Tibial nerve (tissue), 4 donors: ENCODE data around the gene BSPRY. TPM values are rescaled to one million over a fixed set of nuclear protein-coding genes. Genes with fewer than 3 reads are reported as not detected.

Source experiments
- DNase-seq, 2 donors: peaks; one replicate each; pipeline ENCODE4 v3.0.0-alpha.2; 2019; ENCODE audit warnings: low spot score in 2 of 2
- H3K27ac ChIP-seq, 4 donors: fragments of 200-600 bp; sonication (generic) in 3 of 4; one replicate each; pipeline ENCODE4 v1.5.1; 2017 to 2019; ENCODE audit warnings: mild to moderate bottlenecking in 1 of 4
- H3K27me3 ChIP-seq, 2 donors: fragments of 200-600 bp; sonication (generic) in 1 of 2; one replicate each; pipeline versions ENCODE4 v1.5.1 to v1.6.0; 2017 to 2019
- H3K36me3 ChIP-seq, 3 donors: fragments of 200-600 bp; sonication (generic); one replicate each; pipeline ENCODE4 v1.5.1; 2018 to 2019
- H3K4me1 ChIP-seq, 4 donors: fragments of 200-600 bp; sonication (generic) in 3 of 4; one replicate each; pipeline ENCODE4 v1.5.1; 2017 to 2019
- H3K4me3 ChIP-seq, 4 donors: fragments of 200-600 bp; sonication (generic) in 3 of 4; one replicate each; pipeline ENCODE4 v1.5.1; 2017 to 2019; ENCODE audit warnings: mild to moderate bottlenecking in 1 of 4, moderate library complexity in 1 of 4
- H3K9me3 ChIP-seq, 4 donors: fragments of 200-600 bp; sonication (generic) in 3 of 4; one replicate each; pipeline ENCODE4 v1.5.1; 2017 to 2019
- EP300 ChIP-seq, 2 donors: sonication (generic); formaldehyde crosslinking; IDR thresholded peaks; one replicate each; pipeline ENCODE4 v1.6.1; 2017; ENCODE audit warnings: antibody characterized with exemption in 2 of 2, mild to moderate bottlenecking in 1 of 2
- POLR2A ChIP-seq, 2 donors: fragments of 450-650 bp; IDR thresholded peaks; one replicate each; pipeline ENCODE4 v1.6.1; 2017; ENCODE audit warnings: antibody characterized with exemption in 2 of 2, mild to moderate bottlenecking in 2 of 2, moderate library complexity in 2 of 2
- WGBS, 2 donors: methylation state at CpG; one replicate each; pipeline ENCODE4 v1.1.5; 2018; 5-methylcytosine and 5-hydroxymethylcytosine counted together
- total RNA-seq, 4 donors: library from RNA; depleted of rRNA; stranded (reverse); fragments of >200 nt; gene quantifications; one replicate each; pipeline ENCODE4 v1.1.0, GENCODE V29; 2016
- TF ChIP-seq, protein P1 (sequence below), 5 experiments: fragments of 200-600 bp in 3 of 5; fragments of 450-650 bp in 2 of 5; sonication (generic) in 3 of 5; IDR thresholded peaks; one replicate each; pipeline ENCODE4 v1.5.1; 2016 to 2019; ENCODE audit warnings: antibody characterized with exemption in 5 of 5, mild to moderate bottlenecking in 3 of 5, moderate library complexity in 2 of 5

The BSPRY gene
- total RNA-seq, 4 donors from 2014 or later = 0.21 to 0.59 (median 0.30) TPM; not detected in 1

DNA sequence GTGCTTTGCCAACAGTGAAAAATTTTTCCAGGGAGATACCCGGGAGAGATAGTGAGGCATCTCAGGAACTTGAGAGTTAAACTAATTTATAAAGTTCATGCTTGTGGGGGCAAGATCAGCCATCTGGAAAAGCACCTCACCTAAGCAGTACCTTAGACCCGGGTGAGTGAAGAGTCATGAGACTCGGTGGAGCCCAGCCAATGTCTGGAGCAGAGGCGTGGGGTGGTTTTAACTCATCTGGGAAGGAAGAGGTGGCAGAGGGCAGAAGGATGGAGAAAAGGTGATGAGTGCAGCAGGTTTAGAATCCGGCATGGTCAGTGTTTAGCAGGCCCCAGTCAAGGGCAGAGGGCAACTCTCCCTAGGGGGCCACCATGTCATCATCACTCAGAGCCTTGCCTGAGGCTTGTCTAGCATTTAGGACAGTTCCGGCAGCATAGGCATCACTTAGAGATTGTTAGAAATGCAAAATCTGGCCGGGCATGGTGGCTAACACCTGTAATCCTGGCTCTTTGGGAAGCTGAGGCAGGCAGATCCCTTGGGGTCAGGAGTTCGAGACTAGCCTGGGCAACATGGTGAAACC lies 41.9 kb upstream of the BSPRY start:
- H3K4me1 ChIP-seq = no peaks in the 10 kb centered on the region
- H3K9me3 ChIP-seq = no peaks in the 10 kb centered on the region
- TF ChIP-seq POLR2A (IDR thresholded peaks at IDR 0.05) = no peak
- TF ChIP-seq EP300 (IDR thresholded peaks at IDR 0.05) = no peak
- TF ChIP-seq, protein P1, sequence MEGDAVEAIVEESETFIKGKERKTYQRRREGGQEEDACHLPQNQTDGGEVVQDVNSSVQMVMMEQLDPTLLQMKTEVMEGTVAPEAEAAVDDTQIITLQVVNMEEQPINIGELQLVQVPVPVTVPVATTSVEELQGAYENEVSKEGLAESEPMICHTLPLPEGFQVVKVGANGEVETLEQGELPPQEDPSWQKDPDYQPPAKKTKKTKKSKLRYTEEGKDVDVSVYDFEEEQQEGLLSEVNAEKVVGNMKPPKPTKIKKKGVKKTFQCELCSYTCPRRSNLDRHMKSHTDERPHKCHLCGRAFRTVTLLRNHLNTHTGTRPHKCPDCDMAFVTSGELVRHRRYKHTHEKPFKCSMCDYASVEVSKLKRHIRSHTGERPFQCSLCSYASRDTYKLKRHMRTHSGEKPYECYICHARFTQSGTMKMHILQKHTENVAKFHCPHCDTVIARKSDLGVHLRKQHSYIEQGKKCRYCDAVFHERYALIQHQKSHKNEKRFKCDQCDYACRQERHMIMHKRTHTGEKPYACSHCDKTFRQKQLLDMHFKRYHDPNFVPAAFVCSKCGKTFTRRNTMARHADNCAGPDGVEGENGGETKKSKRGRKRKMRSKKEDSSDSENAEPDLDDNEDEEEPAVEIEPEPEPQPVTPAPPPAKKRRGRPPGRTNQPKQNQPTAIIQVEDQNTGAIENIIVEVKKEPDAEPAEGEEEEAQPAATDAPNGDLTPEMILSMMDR (IDR thresholded peaks at IDR 0.05) = no peak
- DNase-seq = no peak
- H3K27me3 ChIP-seq = no peaks in the 10 kb centered on the region
- no peaks in the 10 kb centered on the region for H3K36me3 ChIP-seq
- H3K4me3 ChIP-seq = no peak overlapping the region
- no peak overlapping the region for H3K27ac ChIP-seq
- WGBS, 2 donors = 51 to 63% methylated on average over 8 of the region's 8 CpGs

- TF ChIP-seq EP300 (IDR thresholded peaks at IDR 0.05) = no peak
- TF ChIP-seq, protein P1 (IDR thresholded peaks at IDR 0.05) = peak; percentile 19 to 56 (median 38)
- WGBS, 2 donors = 6 to 10% methylated on average over 2 of the region's 2 CpGs
Observed at GRCh38 chr9:113309204-113309813, 40.0 kb upstream of the BSPRY start.

GRCh38 chr9:113310538-113310937 lies 38.8 kb upstream of the BSPRY start:
- peaks cover 0 to 14% (median 0%) of the 10 kb centered on the region in 3 donors for H3K36me3 ChIP-seq
- no peaks in the 10 kb centered on the region for H3K27me3 ChIP-seq
- no peak for TF ChIP-seq POLR2A (IDR thresholded peaks at IDR 0.05)
- no peak for TF ChIP-seq EP300 (IDR thresholded peaks at IDR 0.05)
- TF ChIP-seq, protein P1 (IDR thresholded peaks at IDR 0.05) = no peak
- no peak for DNase-seq
- no peaks in the 10 kb centered on the region for H3K4me1 ChIP-seq
- H3K4me3 ChIP-seq = no peak overlapping the region
- no peaks in the 10 kb centered on the region for H3K9me3 ChIP-seq
- WGBS, 2 donors = 49 to 53% methylated on average over 3 of the region's 3 CpGs
- H3K27ac ChIP-seq = no peak overlapping the region

More at GRCh38 chr9:113309204-113309813, 40.0 kb upstream of the BSPRY start:
- Histone ChIP-seq H3K4me3 (no peak overlapping the region), H3K36me3 (peaks cover 0 to 2% (median 0%) of the 10 kb centered on the region in 3 donors), H3K27me3 (no peaks in the 10 kb centered on the region), H3K9me3 (no peaks in the 10 kb centered on the region), H3K4me1 (no peaks in the 10 kb centered on the region), H3K27ac (no peak overlapping the region)
- DNase-seq = peak in 1 of 2 donors; percentile 19

- Histone ChIP-seq H3K9me3 (no peaks in the 10 kb centered on the region), H3K27me3 (no peaks in the 10 kb centered on the region), H3K4me1 (no peaks in the 10 kb centered on the region), H3K36me3 (peaks cover 0 to 27% (median 0%) of the 10 kb centered on the region in 3 donors), H3K27ac (no peak overlapping the region), H3K4me3 (no peak overlapping the region)
- TF ChIP-seq POLR2A (IDR thresholded peaks at IDR 0.05) = no peak
- TF ChIP-seq EP300 (IDR thresholded peaks at IDR 0.05) = no peak
- TF ChIP-seq, protein P1 (IDR thresholded peaks at IDR 0.05) = no peak
- no peak for DNase-seq
- WGBS, 2 donors = 78 to 81% methylated on average over 3 of the region's 3 CpGs
Observed at GRCh38 chr9:113311961-113312360, 37.4 kb upstream of the BSPRY start.

- no peak for DNase-seq
- WGBS, 2 donors = 54 to 65% methylated on average over 5 of the region's 5 CpGs
Observed at GRCh38 chr9:113313261-113313660, 36.1 kb upstream of the BSPRY start.

More at GRCh38 chr9:113313261-113313660, 36.1 kb upstream of the BSPRY start:
- no peak for TF ChIP-seq POLR2A (IDR thresholded peaks at IDR 0.05)
- Histone ChIP-seq H3K4me1 (no peaks in the 10 kb centered on the region), H3K27ac (no peak overlapping the region), H3K4me3 (no peak overlapping the region), H3K27me3 (no peaks in the 10 kb centered on the region), H3K9me3 (no peaks in the 10 kb centered on the region), H3K36me3 (peaks cover 0 to 37% (median 0%) of the 10 kb centered on the region in 3 donors)
